SK-N-SH treated with all-trans-retinoic acid at 6 μM for 48 hours (cell line): ENCODE results near the gene KCNG4.

Experiments used
- ARNTL ChIP-seq: fragments of 450-650 bp; formaldehyde crosslinking; IDR thresholded peaks from 2 replicates; pipeline ENCODE4 v1.5.0; 2020; ENCODE audit warnings: low read depth, mild to moderate bottlenecking, moderate library complexity, borderline replicate concordance
- BACH2 ChIP-seq: fragments of 250-450 bp; sonication (Bioruptor Pico); IDR thresholded peaks from 2 replicates; pipeline ENCODE4 v1.9.0; 2021; ENCODE audit warnings: mild to moderate bottlenecking, borderline replicate concordance
- CSDC2 ChIP-seq: fragments of 250-450 bp; sonication (Bioruptor Pico); IDR thresholded peaks from 2 replicates; pipeline ENCODE4 v1.5.0; 2020; ENCODE audit warnings: mild to moderate bottlenecking, moderate library complexity
- GLIS3 ChIP-seq: fragments of 250-450 bp; sonication (Bioruptor Pico); IDR thresholded peaks from 2 replicates; pipeline ENCODE4 v1.5.0; 2020; ENCODE audit warnings: mild to moderate bottlenecking, moderate library complexity
- ISL1 ChIP-seq: fragments of 250-450 bp; sonication (Bioruptor Pico); IDR thresholded peaks from 2 replicates; pipeline ENCODE4 v2.1.2; 2022; ENCODE audit warnings: mild to moderate bottlenecking, moderate library complexity
- ZC3H10 ChIP-seq: fragments of 250-450 bp; sonication (Bioruptor Pico); IDR thresholded peaks from 2 replicates; pipeline ENCODE4 v1.5.1; 2021; ENCODE audit warnings: mild to moderate bottlenecking, moderate library complexity
- ZFP30 ChIP-seq: fragments of 450-650 bp; formaldehyde crosslinking; IDR thresholded peaks from 2 replicates; pipeline ENCODE4 v1.5.0; 2022; ENCODE audit warnings: mild to moderate bottlenecking, moderate library complexity
- ZNF8 ChIP-seq: fragments of 450-650 bp; formaldehyde crosslinking; IDR thresholded peaks from 2 replicates; pipeline ENCODE4 v1.5.0; 2020; ENCODE audit warnings: mild to moderate bottlenecking, moderate library complexity
- TF ChIP-seq, protein P1 (sequence below): fragments of 250-450 bp; sonication (Bioruptor Pico); IDR thresholded peaks from 2 replicates; pipeline ENCODE4 v1.8.0; 2021; ENCODE audit warnings: low read depth, mild to moderate bottlenecking, moderate library complexity, borderline replicate concordance
- TF ChIP-seq, protein P2 (sequence below): fragments of 250-450 bp; sonication (Bioruptor Pico); IDR thresholded peaks from 2 replicates; pipeline ENCODE4 v1.5.0; 2020; ENCODE audit warnings: mild to moderate bottlenecking, moderate library complexity
- TF ChIP-seq, protein P3 (sequence below): fragments of 250-450 bp; sonication (Bioruptor Pico); IDR thresholded peaks from 2 replicates; pipeline ENCODE4 v1.8.0; 2020; ENCODE audit warnings: mild to moderate bottlenecking, moderate library complexity, borderline replicate concordance

DNA sequence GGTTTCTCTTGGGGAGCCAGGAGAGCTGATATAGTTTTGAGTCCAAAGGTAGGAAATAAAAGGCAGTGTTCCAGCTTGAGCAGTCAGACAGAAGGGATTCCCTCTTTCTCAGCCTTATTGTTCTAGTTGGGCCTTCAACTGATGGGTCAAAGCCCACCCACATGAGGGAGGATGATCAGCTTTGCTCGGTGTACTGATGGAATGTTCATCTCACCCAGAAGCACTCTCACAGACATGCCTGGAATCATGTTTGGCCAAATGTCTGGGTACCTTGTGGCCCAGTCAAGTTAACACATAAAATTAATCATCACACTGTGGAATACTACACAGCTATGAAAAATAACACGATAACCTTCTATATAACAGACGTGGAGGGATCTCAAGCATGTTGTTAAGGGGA, 23.1 kb upstream of the KCNG4 start:
- TF ChIP-seq ZNF8 (CRISPR knock-in tag) (no peak), ZC3H10 (no peak), ARNTL (CRISPR knock-in tag) (no peak), GLIS3 (CRISPR knock-in tag) (no peak), BACH2 (CRISPR knock-in tag) (no peak), ZFP30 (CRISPR knock-in tag) (no peak), CSDC2 (CRISPR knock-in tag) (no peak), ISL1 (CRISPR knock-in tag) (no peak)
- TF ChIP-seq, protein P1, sequence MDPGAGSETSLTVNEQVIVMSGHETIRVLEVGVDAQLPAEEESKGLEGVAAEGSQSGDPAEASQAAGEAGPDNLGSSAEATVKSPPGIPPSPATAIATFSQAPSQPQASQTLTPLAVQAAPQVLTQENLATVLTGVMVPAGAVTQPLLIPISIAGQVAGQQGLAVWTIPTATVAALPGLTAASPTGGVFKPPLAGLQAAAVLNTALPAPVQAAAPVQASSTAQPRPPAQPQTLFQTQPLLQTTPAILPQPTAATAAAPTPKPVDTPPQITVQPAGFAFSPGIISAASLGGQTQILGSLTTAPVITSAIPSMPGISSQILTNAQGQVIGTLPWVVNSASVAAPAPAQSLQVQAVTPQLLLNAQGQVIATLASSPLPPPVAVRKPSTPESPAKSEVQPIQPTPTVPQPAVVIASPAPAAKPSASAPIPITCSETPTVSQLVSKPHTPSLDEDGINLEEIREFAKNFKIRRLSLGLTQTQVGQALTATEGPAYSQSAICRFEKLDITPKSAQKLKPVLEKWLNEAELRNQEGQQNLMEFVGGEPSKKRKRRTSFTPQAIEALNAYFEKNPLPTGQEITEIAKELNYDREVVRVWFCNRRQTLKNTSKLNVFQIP (CRISPR knock-in tag), result no peak
- TF ChIP-seq, protein P2, sequence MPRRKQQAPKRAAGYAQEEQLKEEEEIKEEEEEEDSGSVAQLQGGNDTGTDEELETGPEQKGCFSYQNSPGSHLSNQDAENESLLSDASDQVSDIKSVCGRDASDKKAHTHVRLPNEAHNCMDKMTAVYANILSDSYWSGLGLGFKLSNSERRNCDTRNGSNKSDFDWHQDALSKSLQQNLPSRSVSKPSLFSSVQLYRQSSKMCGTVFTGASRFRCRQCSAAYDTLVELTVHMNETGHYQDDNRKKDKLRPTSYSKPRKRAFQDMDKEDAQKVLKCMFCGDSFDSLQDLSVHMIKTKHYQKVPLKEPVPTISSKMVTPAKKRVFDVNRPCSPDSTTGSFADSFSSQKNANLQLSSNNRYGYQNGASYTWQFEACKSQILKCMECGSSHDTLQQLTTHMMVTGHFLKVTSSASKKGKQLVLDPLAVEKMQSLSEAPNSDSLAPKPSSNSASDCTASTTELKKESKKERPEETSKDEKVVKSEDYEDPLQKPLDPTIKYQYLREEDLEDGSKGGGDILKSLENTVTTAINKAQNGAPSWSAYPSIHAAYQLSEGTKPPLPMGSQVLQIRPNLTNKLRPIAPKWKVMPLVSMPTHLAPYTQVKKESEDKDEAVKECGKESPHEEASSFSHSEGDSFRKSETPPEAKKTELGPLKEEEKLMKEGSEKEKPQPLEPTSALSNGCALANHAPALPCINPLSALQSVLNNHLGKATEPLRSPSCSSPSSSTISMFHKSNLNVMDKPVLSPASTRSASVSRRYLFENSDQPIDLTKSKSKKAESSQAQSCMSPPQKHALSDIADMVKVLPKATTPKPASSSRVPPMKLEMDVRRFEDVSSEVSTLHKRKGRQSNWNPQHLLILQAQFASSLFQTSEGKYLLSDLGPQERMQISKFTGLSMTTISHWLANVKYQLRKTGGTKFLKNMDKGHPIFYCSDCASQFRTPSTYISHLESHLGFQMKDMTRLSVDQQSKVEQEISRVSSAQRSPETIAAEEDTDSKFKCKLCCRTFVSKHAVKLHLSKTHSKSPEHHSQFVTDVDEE (CRISPR knock-in tag), result no peak
- TF ChIP-seq, protein P3, sequence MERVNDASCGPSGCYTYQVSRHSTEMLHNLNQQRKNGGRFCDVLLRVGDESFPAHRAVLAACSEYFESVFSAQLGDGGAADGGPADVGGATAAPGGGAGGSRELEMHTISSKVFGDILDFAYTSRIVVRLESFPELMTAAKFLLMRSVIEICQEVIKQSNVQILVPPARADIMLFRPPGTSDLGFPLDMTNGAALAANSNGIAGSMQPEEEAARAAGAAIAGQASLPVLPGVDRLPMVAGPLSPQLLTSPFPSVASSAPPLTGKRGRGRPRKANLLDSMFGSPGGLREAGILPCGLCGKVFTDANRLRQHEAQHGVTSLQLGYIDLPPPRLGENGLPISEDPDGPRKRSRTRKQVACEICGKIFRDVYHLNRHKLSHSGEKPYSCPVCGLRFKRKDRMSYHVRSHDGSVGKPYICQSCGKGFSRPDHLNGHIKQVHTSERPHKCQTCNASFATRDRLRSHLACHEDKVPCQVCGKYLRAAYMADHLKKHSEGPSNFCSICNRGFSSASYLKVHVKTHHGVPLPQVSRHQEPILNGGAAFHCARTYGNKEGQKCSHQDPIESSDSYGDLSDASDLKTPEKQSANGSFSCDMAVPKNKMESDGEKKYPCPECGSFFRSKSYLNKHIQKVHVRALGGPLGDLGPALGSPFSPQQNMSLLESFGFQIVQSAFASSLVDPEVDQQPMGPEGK (CRISPR knock-in tag), result no peak
